Stimulated activated CD8-positive, alpha-beta memory T cell treated with anti-CD3 and anti-CD28 coated beads, Interleukin-12 subunit alpha, Interleukin-12 subunit beta, amount 100 ng/mL, for 24 hours (primary cell): ENCODE results near the gene CYP39A1.
"Not testable (repeated sequence)": the region's sequence is repeated elsewhere in the genome, so short reads cannot be mapped to it uniquely, and the experiment has no call there.

Source experiments
- DNase-seq: peaks from one replicate; pipeline ENCODE4 v3.0.0-alpha.2; 2020; ENCODE audit errors: extremely low read depth

The CYP39A1 gene

DNA sequence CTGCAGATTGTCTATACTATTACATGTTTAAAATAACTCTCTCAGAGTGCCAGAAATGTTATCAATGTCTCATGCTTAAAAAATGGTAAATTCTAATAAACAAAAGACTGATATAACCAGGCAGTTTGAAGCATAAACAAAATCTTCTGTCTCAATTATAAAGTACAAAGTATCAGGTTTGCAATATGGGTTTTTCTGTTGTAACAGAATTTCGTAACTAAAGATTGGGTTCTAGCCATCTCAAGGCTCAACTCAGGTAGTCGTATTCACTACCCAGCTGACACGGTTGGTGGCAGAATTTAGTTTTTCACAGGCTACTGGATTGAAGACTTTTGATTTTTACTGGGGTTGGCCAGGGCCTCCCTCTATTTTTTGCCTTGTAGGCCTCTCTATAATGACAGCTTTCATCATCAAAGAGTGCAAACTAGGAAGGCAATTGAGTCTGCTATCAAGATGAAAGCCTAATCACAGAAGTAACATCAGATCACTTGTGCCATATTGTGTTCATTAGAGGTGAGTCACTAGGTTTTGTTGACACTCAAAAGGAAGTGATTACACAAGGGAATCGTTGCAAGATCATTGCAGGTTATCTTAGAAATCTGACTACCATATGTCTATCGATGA, 3.6 kb downstream of the CYP39A1 start:
- DNase-seq = no peak

DNA sequence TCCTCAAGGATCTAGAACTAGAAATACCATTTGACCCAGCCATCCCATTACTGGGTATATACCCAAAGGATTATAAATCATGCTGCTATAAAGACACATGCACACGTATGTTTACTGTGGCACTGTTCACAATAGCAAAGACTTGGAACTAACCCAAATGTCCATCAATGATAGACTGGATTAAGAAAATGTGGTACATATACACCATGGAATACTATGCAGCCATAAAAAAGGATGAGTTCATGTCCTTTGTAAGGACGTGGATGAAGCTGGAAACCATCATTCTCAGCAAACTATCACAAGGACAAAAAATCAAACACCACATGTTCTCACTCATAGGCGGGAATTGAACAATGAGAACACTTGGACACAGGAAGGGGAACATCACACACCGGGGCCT, 4.5 kb downstream of the CYP39A1 start:
- not testable (repeated sequence) for DNase-seq

GRCh38 chr6:46645265-46645664, 7.4 kb downstream of the CYP39A1 start:
- no peak for DNase-seq

DNA sequence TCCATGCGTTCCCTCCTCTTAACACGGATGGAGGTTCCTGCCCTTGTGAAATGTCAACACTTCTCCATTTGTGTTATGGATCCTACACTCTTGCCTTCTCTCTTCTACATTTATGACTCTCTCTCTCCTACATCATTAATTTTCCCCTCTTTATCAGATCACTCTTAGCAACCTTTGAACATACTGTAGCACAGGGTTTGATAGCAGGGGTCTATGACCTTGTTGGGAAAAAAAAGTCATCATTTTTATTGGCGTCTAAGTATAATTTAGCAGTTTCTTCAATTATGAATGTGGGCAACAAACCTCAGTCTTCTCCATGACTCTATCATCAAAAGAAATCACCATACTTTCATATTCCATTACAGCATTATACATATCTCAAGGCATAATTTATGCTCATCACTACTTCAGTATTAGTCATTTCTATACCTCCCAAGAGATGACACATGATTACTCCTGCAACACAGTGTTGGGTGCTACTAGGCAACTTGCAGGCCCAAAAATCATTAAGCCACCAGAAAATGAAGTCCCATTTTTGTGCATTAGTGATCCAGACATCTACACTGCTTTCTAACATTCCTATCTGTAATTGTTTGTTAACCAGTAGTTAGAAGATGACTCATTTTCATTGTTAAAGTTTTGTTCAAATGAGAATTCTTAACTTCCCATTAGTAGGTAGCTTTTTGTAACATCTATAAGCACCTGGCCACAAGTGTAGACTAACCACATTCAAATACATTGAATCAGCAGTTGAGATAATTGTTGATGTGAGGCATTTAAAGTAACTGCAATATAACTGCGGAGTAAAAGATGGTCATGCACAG, 9.5 kb downstream of the CYP39A1 start:
- no peak for DNase-seq

DNA sequence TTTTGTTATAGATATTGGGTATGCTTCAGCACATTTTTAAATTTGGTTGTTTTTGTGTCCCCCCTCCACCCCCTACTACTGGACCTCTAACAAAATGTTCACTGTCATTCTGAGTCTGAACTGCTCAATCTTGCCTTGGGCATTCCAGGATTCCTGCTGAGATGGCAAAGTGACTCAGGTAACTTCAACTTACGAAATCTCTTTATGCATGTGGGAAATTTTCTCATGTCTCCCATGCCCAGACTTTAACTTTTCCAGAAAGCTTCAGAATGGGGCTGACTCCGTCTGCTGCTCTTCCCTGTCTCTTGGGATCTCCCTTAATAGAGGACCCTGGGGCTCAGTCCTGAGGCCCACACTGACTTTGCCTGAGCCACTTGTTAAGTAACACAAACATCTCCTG, 14.0 kb downstream of the CYP39A1 start:
- DNase-seq = no peak

- DNase-seq = no peak
Observed at GRCh38 chr6:46637933-46638332, 14.7 kb downstream of the CYP39A1 start.

GRCh38 chr6:46637145-46637544, 15.5 kb downstream of the CYP39A1 start:
- DNase-seq = no peak

DNA sequence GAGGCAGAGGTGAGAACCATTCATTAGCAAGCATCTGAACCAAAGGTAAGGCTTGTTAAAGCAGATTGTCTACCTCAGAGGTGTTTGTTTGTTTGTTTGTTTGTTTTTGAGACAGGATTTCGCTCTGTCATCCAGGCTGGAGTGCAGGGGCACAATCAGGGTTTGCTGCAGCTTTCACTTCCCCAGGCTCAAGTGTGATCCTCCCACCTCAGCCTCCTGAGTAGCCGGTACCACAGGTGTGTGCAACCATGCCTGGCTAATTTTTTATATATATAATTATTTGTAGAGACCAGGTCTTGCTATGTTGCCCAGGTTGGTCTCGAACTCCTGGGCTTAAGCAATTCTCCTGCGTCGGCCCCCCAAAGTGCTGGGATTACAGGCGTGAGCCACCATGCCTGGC, 17.2 kb downstream of the CYP39A1 start:
- no peak for DNase-seq

- no peak for DNase-seq
Observed at GRCh38 chr6:46632053-46632452, 20.6 kb downstream of the CYP39A1 start.

DNA sequence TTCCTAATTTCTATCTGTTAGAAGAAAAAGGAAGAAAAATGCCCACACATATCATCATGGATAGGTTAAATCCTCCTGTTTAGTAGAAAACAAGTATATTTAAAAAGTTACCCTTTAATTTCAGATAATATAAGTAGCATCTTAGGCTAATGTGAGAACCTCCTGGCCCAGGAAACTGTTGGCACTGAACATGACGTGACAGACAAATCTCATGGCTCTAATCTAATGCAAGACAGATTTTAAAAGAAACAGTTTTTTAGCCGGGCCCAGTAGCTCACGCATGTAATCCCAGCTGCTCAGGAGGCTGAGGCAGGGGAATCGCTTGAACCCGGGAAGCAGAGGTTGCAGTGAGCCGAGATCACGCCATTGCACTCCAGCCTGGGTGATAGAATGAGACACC, 22.9 kb downstream of the CYP39A1 start:
- no peak for DNase-seq

DNA sequence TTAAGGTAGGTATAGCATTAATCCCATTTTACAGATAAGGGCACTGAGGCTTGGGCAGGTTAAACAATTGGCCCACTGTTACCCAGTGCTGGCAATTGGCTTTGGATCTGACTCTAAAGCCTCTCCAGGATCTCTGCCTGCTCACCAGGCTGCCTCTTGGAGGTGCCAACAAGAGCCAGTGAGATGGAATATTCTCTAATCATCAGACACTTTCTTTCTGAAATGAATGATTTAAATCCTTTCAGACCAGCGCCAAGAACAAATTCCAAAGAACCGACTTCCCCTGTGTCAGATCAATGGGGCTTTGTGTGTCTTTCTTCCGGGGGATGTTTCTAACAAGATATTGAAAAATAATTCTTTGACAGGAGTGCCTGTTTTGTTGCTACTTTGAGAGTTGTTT, 23.6 kb downstream of the CYP39A1 start:
- no peak for DNase-seq

DNA sequence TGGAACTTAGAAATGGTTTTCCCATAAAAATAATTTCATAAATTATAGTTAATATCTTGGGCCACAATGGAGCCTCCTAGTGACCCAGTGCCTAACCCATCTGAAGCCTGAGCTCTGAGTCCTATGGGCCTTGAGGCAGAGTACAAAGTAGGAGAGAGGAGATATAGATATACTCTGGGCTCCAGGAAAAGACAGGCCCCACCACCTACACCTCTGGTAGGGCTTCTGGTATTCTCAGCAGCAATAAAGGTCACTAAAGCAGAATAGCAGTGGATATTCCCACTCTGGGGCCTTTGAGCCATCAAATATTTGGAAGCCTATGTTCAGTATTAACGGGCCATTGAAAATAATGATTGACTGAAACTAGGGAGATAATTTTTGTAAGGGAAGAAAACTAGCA, 24.1 kb downstream of the CYP39A1 start:
- DNase-seq = no peak

- DNase-seq = no peak
Observed at GRCh38 chr6:46626976-46627375, 25.6 kb downstream of the CYP39A1 start.

- DNase-seq = no peak
Observed at GRCh38 chr6:46626228-46626909, 26.2 kb downstream of the CYP39A1 start.

DNA sequence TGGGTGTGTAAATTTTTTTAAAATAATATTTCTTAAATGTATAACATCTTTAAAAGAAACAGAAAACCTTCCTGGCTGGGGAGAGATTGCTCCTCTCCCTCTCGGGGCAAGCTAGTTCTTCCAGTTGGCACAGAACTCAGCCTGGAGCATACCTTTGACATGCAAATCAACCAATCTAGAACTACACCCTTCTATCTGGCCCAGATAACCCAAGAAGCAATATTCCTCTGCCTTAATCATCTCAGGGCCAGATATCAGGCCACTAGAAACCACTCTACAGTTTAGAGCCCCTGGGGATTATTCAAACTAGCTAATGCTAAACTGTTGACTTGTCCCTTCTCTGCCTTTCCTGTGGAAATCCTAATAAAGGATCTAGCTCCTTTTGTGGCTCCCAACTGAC, 33.9 kb downstream of the CYP39A1 start:
- DNase-seq = no peak

GRCh38 chr6:46612645-46613044, 40.0 kb downstream of the CYP39A1 start:
- DNase-seq = no peak

- no peak for DNase-seq
Observed at GRCh38 chr6:46610862-46611553, 41.6 kb downstream of the CYP39A1 start.

DNA sequence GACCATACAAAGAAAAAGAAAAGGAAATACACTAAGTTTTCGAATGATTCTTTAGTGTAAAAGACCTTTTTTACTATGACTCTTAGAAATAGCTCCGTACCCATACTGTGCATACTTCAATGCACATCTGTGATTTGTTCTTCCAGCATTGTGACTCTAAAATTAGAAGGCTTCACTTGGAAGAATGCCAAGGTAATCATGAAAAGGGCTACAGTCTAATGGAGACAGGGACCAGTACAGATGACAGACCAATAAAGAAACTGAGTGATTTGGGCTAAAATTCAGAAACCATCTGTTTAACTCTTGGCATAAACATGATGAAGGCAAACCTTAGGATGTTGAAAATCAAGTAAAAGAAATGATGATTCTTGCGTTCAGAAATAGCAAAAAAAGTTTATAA, 46.3 kb downstream of the CYP39A1 start:
- no peak for DNase-seq

DNA sequence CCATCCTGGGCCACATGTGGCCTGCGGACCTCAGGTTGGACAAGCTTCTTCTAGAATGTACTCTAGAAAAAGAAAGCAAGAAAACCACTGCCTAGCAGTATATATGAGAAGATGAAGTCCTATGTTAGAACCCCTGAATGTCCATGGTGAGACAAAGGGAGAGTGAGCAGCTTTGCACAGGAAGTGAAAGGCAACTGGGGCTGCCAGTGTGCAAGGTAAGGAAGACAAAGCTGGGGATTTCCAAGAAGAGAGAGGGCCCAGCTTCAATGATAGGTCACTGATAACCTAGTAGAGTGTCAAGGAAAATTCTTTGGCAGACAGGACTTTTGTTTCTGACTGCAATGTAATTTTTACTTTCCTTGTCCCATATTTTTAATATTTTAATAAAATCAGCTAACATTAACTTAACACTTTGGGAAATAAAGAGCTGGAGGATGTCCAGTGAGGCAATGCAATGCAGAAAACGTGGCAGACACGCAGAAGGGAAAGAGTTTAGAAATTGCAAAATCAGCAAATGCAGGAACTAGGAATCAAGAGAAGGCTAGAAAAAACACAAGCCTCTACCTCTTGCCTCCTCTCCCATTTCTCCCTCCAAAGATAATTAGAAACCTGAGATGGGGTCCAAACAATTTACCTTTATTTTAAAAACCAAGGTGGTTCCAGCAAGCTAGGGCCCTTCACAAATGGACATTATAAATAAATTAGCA, 47.4 kb downstream of the CYP39A1 start:
- DNase-seq = no peak

DNA sequence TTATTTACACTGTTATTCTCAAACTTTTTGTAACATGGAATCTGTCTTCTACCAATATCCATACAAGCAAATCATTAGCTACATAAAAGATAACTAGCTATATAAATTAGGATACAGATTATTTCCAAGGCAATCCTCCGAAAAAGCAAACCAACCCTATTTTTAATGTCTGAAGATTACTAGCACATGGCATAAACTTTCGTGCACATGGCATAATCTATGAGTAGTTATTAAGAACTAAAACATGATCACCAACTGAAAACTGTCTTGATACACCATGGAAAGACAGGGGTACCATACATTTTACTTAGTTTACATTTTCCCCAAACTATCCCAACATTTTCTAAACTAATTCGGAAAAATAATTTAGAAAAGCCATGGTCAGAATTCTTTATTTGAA, 54.4 kb downstream of the CYP39A1 start:
- DNase-seq = no peak

- no peak for DNase-seq
Observed at GRCh38 chr6:46592740-46593139, 59.9 kb downstream of the CYP39A1 start.

- no peak for DNase-seq
Observed at GRCh38 chr6:46592046-46592445, 60.6 kb downstream of the CYP39A1 start.
